ENCODE measurements around the gene XPNPEP2. TPM values are rescaled to one million over a fixed set of nuclear protein-coding genes. Genes with fewer than 3 reads are reported as not detected.
A peak's percentile ranks its signal among the peaks of the same experiment; 100 is the strongest.

The XPNPEP2 gene
- total RNA-seq, 1 experiment from 2014 or later: not detected

DNA sequence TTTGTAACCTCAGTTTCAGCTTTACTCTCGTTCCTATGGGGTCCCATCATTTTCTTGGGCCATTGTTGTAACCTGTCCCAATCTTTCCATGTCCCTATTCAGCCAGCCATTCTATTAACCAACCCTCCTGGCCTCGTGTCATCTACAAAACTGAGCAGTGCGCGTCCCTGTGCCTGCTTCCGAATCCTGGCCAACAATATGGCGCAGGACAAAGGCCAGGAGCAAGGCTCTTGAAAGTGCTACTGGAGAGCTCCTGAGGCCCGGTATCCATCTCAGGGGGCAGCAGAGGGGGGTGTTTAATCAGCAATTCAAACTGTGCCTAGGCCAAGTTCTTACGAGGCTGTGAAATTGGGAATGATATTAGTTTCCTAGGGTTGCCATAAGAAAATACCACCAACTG is 42.8 kb upstream of the XPNPEP2 start:
- DNase-seq: no peak
- Histone ChIP-seq H2AFZ (no peak overlapping the region), H3K27me3 (ENCODE audit: insufficient read depth, low read depth) (no peaks in the 10 kb centered on the region), H3K9me3 (ENCODE audit: insufficient read depth, low read depth) (no peaks in the 10 kb centered on the region), H3K4me2 (no peak overlapping the region), H4K20me1 (ENCODE audit: insufficient read depth) (no peaks in the 10 kb centered on the region), H3F3A (ENCODE audit: insufficient read depth, low read depth) (peaks cover 14% of the 10 kb centered on the region), H3K4me3 (no peak overlapping the region), H3K4me1 (replicated peaks; ENCODE audit: insufficient read depth) (peaks cover 24% of the 10 kb centered on the region), H3K36me3 (ENCODE audit: low read depth) (no peaks in the 10 kb centered on the region), H3K79me2 (ENCODE audit: low read depth) (no peaks in the 10 kb centered on the region), H3K9me2 (ENCODE audit: insufficient read depth) (no peaks in the 10 kb centered on the region), H3K27ac (no peak overlapping the region)
- TF ChIP-seq EZH2 (IDR thresholded peaks at IDR 0.05; ENCODE audit: low read depth): no peak
- no peak for TF ChIP-seq CTCF (conservative IDR thresholded peaks at IDR 0.05)
- no TSS peak for BruUV-seq (replicated peaks)
- CTCF ChIA-PET: interaction anchor here (0.6 kb wide), 1 partner anchor 337 kb away, joined by 4 read pairs; no protein-coding TSS in a partner anchor
- POLR2A ChIA-PET (ENCODE audit: unreplicated experiment): no interaction called here
- intact Hi-C loops (cut with micrococcal nuclease; ENCODE audit: unreplicated experiment): no loop called here

GRCh38 chrX:129696463-129697155 is 42.2 kb upstream of the XPNPEP2 start:
- no peak overlapping the region for H2AFZ ChIP-seq
- H3K4me3 ChIP-seq: no peak overlapping the region
- no peaks in the 10 kb centered on the region for H3K9me3 ChIP-seq (ENCODE audit: insufficient read depth, low read depth)
- no peak for DNase-seq
- BruUV-seq (replicated peaks): no TSS peak
- no peak overlapping the region for H3K27ac ChIP-seq
- no peaks in the 10 kb centered on the region for H3K27me3 ChIP-seq (ENCODE audit: insufficient read depth, low read depth)
- intact Hi-C loops (cut with micrococcal nuclease; ENCODE audit: unreplicated experiment): no loop called here
- H3F3A ChIP-seq (ENCODE audit: insufficient read depth, low read depth): peaks cover 14% of the 10 kb centered on the region
- POLR2A ChIA-PET (ENCODE audit: unreplicated experiment): no interaction called here
- no peak overlapping the region for H3K4me2 ChIP-seq
- no peak for TF ChIP-seq CTCF (conservative IDR thresholded peaks at IDR 0.05)
- no peak for TF ChIP-seq EZH2 (IDR thresholded peaks at IDR 0.05; ENCODE audit: low read depth)
- CTCF ChIA-PET: interaction anchor here (0.6 kb wide), 1 partner anchor 29 kb away, joined by 4 read pairs; no protein-coding TSS in a partner anchor
- peaks cover 24% of the 10 kb centered on the region for H3K4me1 ChIP-seq (replicated peaks; ENCODE audit: insufficient read depth)
- no peaks in the 10 kb centered on the region for H3K9me2 ChIP-seq (ENCODE audit: insufficient read depth)
- no peaks in the 10 kb centered on the region for H3K36me3 ChIP-seq (ENCODE audit: low read depth)
- no peaks in the 10 kb centered on the region for H4K20me1 ChIP-seq (ENCODE audit: insufficient read depth)
- no peaks in the 10 kb centered on the region for H3K79me2 ChIP-seq (ENCODE audit: low read depth)

DNA sequence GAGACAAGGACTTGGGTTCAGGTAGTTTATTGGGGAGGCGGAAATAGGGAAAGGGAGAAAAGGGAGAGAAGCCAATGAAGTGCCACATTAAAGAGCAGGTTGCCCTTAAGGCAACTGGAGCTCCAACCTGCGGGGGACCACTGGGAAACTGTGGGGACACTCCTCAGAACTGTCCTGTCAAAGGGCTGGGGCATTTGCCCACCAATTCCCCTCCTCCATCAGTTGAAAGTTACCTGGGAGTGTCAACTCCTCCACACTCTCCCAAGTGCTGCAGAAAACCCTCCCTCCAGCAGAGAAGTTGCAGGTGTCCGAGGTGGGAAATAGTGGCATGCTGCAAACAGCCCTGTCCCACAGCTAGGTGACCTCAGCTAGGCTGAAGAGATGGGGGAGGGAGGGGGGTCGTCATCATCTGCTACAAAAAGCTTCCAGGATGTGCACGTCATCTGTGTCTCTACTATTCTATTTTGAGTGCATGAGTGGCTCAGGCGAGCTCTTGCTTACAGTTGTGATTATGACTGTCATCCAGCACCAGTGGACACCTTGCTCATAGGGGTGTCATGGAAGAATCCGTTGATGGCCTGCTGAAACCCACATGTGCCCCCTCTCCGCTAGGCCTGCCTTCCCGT is 41.5 kb upstream of the XPNPEP2 start:
- H3K27ac ChIP-seq: no peak overlapping the region
- H3K9me2 ChIP-seq (ENCODE audit: insufficient read depth): no peaks in the 10 kb centered on the region
- no peaks in the 10 kb centered on the region for H3K36me3 ChIP-seq (ENCODE audit: low read depth)
- peaks cover 14% of the 10 kb centered on the region for H3F3A ChIP-seq (ENCODE audit: insufficient read depth, low read depth)
- intact Hi-C loops (cut with micrococcal nuclease; ENCODE audit: unreplicated experiment): no loop called here
- no peaks in the 10 kb centered on the region for H4K20me1 ChIP-seq (ENCODE audit: insufficient read depth)
- TF ChIP-seq CTCF (conservative IDR thresholded peaks at IDR 0.05) (no peak), EZH2 (IDR thresholded peaks at IDR 0.05; ENCODE audit: low read depth) (no peak)
- POLR2A ChIA-PET (ENCODE audit: unreplicated experiment): no interaction called here
- no TSS peak for BruUV-seq (replicated peaks)
- DNase-seq: no peak
- H3K79me2 ChIP-seq (ENCODE audit: low read depth): no peaks in the 10 kb centered on the region
- H3K27me3 ChIP-seq (ENCODE audit: insufficient read depth, low read depth): no peaks in the 10 kb centered on the region
- no peak overlapping the region for H3K4me3 ChIP-seq
- CTCF ChIA-PET: interaction anchor here (0.6 kb wide), 1 partner anchor 28 kb away, joined by 4 read pairs; no protein-coding TSS in a partner anchor
- peaks cover 24% of the 10 kb centered on the region for H3K4me1 ChIP-seq (replicated peaks; ENCODE audit: insufficient read depth)
- peak overlapping the region; percentile 44 for H3K4me2 ChIP-seq
- no peaks in the 10 kb centered on the region for H3K9me3 ChIP-seq (ENCODE audit: insufficient read depth, low read depth)
- no peak overlapping the region for H2AFZ ChIP-seq
